ENCODE measurements around the gene SP140. TPM values are rescaled to one million over a fixed set of nuclear protein-coding genes. Genes with fewer than 3 reads are reported as not detected.

The SP140 gene
- polyA plus RNA-seq, 3 donors = 2.5 to 7.3 (median 5.9) TPM

DNA sequence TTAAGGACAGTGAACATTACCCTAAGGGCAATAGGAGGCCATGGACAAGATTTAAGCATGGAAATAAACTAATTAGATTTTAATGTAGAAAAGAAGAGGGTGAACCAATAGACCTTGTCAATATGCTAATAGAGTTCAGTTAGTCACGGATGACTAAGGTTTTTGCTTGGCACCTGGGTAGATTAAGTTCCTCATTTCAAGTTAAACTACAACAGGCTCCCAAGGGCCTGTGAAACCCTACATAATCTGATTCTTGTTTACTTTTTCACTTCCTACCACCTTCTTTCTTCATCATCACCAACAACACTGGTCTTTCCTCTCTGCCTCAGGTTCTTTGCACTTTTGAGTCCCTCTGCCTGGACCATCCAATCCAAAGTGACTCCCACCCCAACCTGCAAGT is 20.5 kb upstream of the SP140 start:
- no peaks in the 10 kb centered on the region for H3K79me2 ChIP-seq (ENCODE audit: insufficient read depth, low read length)
- peaks cover 22% of the 10 kb centered on the region for H3K4me1 Mint-ChIP-seq
- H3K27ac Mint-ChIP-seq = peak overlapping the region in 3 of 7 donors; percentile 5 to 61 (median 12)
- H3K4me3 ChIP-seq (replicated peaks in 1 of 3; ENCODE audit: low read depth in 2 of 3, low read length in 3 of 3) = no peak overlapping the region
- H3K9me3 ChIP-seq (replicated peaks in 1 of 2; ENCODE audit: control insufficient read depth in 1 of 2, insufficient read depth in 1 of 2, low read length in 2 of 2) = no peaks in the 10 kb centered on the region
- no peak overlapping the region for H3K4me3 Mint-ChIP-seq
- H3K36me3 Mint-ChIP-seq = peaks cover 58 to 59% of the 10 kb centered on the region in 2 donors
- no peaks in the 10 kb centered on the region for H3K27me3 ChIP-seq (ENCODE audit: control insufficient read depth in 2 of 2, insufficient read depth in 2 of 2, low read length in 2 of 2)
- intact Hi-C loops (cut with micrococcal nuclease) = no loop called here
- peaks cover 81 to 90% of the 10 kb centered on the region in 2 donors for H3K36me3 ChIP-seq (replicated peaks in 1 of 2; ENCODE audit: control insufficient read depth in 1 of 2, insufficient read depth in 2 of 2, low read length in 2 of 2)
- H3K9ac ChIP-seq (ENCODE audit: insufficient read depth, low read length, poor library complexity, severe bottlenecking) = no peak overlapping the region
- H3K4me1 ChIP-seq (ENCODE audit: control insufficient read depth in 1 of 2, insufficient read depth in 2 of 2, low read length in 2 of 2) = peaks cover 50 to 54% of the 10 kb centered on the region in 2 donors
- no peak overlapping the region for H2AFZ ChIP-seq (ENCODE audit: insufficient read depth, low read depth, low read length, poor library complexity, severe bottlenecking)
- DNase-seq = peak in 2 of 3 donors; percentile 45 to 53
- peaks cover 0 to 6% (median 0%) of the 10 kb centered on the region in 7 donors for H3K9me3 Mint-ChIP-seq
- no peak for TF ChIP-seq CTCF (IDR thresholded peaks at IDR 0.05)
- no peaks in the 10 kb centered on the region for H3K27me3 Mint-ChIP-seq (ENCODE audit: low read depth in 3 of 3)
- no peak overlapping the region for H3K4me2 ChIP-seq (replicated peaks; ENCODE audit: extremely low read depth, low read length, poor library complexity, severe bottlenecking)
- WGBS (ENCODE audit: insufficient coverage) = no CpG with 5 or more reads among the region's 1 CpG
- peaks cover 17% of the 10 kb centered on the region for H4K20me1 ChIP-seq (ENCODE audit: insufficient read depth, low read length)
- no peak overlapping the region for H3K27ac ChIP-seq (ENCODE audit: low read depth in 1 of 2, low read length in 2 of 2)

DNA sequence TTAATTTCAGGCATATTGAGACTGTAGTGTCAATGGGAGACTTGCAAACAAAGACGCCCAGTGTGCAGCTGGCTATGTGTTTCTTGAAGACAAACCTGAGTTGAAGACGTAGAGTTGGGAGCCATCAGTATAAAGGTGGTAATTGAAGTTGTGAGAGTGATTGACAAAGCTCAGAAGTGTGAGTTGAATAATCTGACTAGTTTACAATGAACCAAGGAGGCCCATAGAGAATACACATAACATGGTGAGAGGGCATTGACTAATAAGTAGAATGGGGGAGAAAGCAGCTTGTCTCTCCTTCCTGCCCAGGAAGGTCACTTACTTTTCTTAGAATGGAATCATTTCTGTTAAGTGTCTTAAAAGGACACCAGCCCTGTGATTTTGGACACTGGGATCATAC is 19.8 kb upstream of the SP140 start:
- no peak for TF ChIP-seq CTCF (IDR thresholded peaks at IDR 0.05)
- Histone ChIP-seq H3K36me3 (replicated peaks in 1 of 2; ENCODE audit: control insufficient read depth in 1 of 2, insufficient read depth in 2 of 2, low read length in 2 of 2) (peaks cover 80 to 90% of the 10 kb centered on the region in 2 donors), H3K9me3 (replicated peaks in 1 of 2; ENCODE audit: control insufficient read depth in 1 of 2, insufficient read depth in 1 of 2, low read length in 2 of 2) (no peaks in the 10 kb centered on the region), H3K79me2 (ENCODE audit: insufficient read depth, low read length) (no peaks in the 10 kb centered on the region), H4K20me1 (ENCODE audit: insufficient read depth, low read length) (peaks cover 16% of the 10 kb centered on the region), H3K4me3 (replicated peaks in 1 of 3; ENCODE audit: low read depth in 2 of 3, low read length in 3 of 3) (no peak overlapping the region), H3K4me2 (replicated peaks; ENCODE audit: extremely low read depth, low read length, poor library complexity, severe bottlenecking) (no peak overlapping the region), H3K27ac (ENCODE audit: low read depth in 1 of 2, low read length in 2 of 2) (no peak overlapping the region), H2AFZ (ENCODE audit: insufficient read depth, low read depth, low read length, poor library complexity, severe bottlenecking) (no peak overlapping the region), H3K4me1 (ENCODE audit: control insufficient read depth in 1 of 2, insufficient read depth in 2 of 2, low read length in 2 of 2) (peaks cover 57 to 61% of the 10 kb centered on the region in 2 donors), H3K9ac (ENCODE audit: insufficient read depth, low read length, poor library complexity, severe bottlenecking) (no peak overlapping the region), H3K27me3 (ENCODE audit: control insufficient read depth in 2 of 2, insufficient read depth in 2 of 2, low read length in 2 of 2) (no peaks in the 10 kb centered on the region)
- Mint-ChIP-seq H3K36me3 (peaks cover 51 to 53% of the 10 kb centered on the region in 2 donors), H3K27me3 (ENCODE audit: low read depth in 3 of 3) (no peaks in the 10 kb centered on the region), H3K27ac (no peak overlapping the region), H3K4me3 (no peak overlapping the region), H3K9me3 (peaks cover 0 to 6% (median 0%) of the 10 kb centered on the region in 7 donors), H3K4me1 (peaks cover 22% of the 10 kb centered on the region)
- intact Hi-C loops (cut with micrococcal nuclease) = no loop called here
- WGBS (ENCODE audit: insufficient coverage) = 100% methylated on average over 2 of the region's 2 CpGs
- DNase-seq = no peak
